SK-N-SH (cell line): ENCODE measurements around the gene SCAPER. TPM values are rescaled to one million over a fixed set of nuclear protein-coding genes. Genes with fewer than 3 reads are reported as not detected.
A peak's percentile ranks its signal among the peaks of the same experiment; 100 is the strongest.

Experiments used
- CTCF ChIA-PET: fragments of 300-600, 350-600 bp; formaldehyde crosslinking; extraction: SDS; loops from one replicate; lab custom pipeline; 2021; lab: Yijun Ruan, JAX
- POLR2A ChIA-PET: fragments of 350-600 bp; sonication (Branson Sonifier 250); formaldehyde crosslinking; extraction: SDS; loops from one replicate; lab custom pipeline; 2020; ENCODE audit warnings: antibody characterized with exemption, inconsistent platforms; lab: Yijun Ruan, JAX
- DNase-seq: peaks from one replicate; pipeline ENCODE4 v3.0.0; 2012
- H2AFZ ChIP-seq: fragments of 200-600 bp; sonication (generic); 2 replicates; pipeline ENCODE4 v1.8.1; 2016; ENCODE audit warnings: antibody characterized with exemption, mild to moderate bottlenecking, low read depth
- H3F3A ChIP-seq: fragments of 200-600 bp; sonication (generic); replicated peaks from 2 replicates; pipeline ENCODE3; 2016; ENCODE audit warnings: antibody characterized with exemption, mild to moderate bottlenecking; ENCODE audit not compliant: insufficient read depth
- H3K27ac ChIP-seq, 2 experiments: fragments of 200-500 bp in 1 of 2; fragments of 200-600 bp in 1 of 2; sonication (Bioruptor generic) in 1 of 2; sonication (generic), shearing (Covaris generic) in 1 of 2; 2 replicates each; pipeline versions ENCODE4 v1.5.1 to v1.6.1; 2014 to 2016; ENCODE audit warnings: low read depth in 2 of 2, inconsistent platforms in 1 of 2, low read length in 1 of 2, mild to moderate bottlenecking in 1 of 2, mixed read lengths in 1 of 2
- H3K27me3 ChIP-seq: fragments of 200-600 bp; sonication (generic), shearing (Covaris generic); 2 replicates; pipeline ENCODE4 v1.6.1; 2016; ENCODE audit warnings: mixed run types; ENCODE audit not compliant: insufficient read depth
- H3K36me3 ChIP-seq, 2 experiments: fragments of 200-500 bp in 1 of 2; fragments of 200-600 bp in 1 of 2; sonication (Bioruptor generic) in 1 of 2; sonication (generic) in 1 of 2; replicated peaks in 1 of 2; 2 replicates each; pipeline versions ENCODE3 to v1.5.1; 2014 to 2016; ENCODE audit warnings: low read length in 1 of 2, mild to moderate bottlenecking in 1 of 2; ENCODE audit not compliant: insufficient read depth in 2 of 2, control insufficient read depth in 1 of 2
- H3K4me1 ChIP-seq, 2 experiments: fragments of 200-500 bp in 1 of 2; fragments of 200-600 bp in 1 of 2; sonication (Bioruptor generic) in 1 of 2; sonication (generic), shearing (Covaris generic) in 1 of 2; 2 replicates each; pipeline versions ENCODE4 v1.5.1 to v1.6.1; 2014 to 2016; ENCODE audit warnings: low read depth in 1 of 2, low read length in 1 of 2, mixed run types in 1 of 2; ENCODE audit not compliant: insufficient read depth in 2 of 2, control insufficient read depth in 1 of 2
- H3K4me2 ChIP-seq: fragments of 200-600 bp; sonication (generic), shearing (Covaris generic); 2 replicates; pipeline ENCODE4 v1.6.1; 2017; ENCODE audit warnings: mixed run types
- H3K4me3 ChIP-seq, 2 experiments: fragments of 200-500 bp in 1 of 2; fragments of 200-600 bp in 1 of 2; sonication (Bioruptor generic) in 1 of 2; sonication (generic), shearing (Covaris generic) in 1 of 2; 2 replicates each; pipeline versions ENCODE4 v1.5.1 to v1.8.1; 2014 to 2016; ENCODE audit warnings: low read depth in 2 of 2, inconsistent platforms in 1 of 2, low read length in 1 of 2, mild to moderate bottlenecking in 1 of 2, mixed read lengths in 1 of 2, moderate library complexity in 1 of 2
- H3K79me2 ChIP-seq: fragments of 200-600 bp; sonication (generic); 2 replicates; pipeline ENCODE4 v1.8.1; 2017; ENCODE audit warnings: mild to moderate bottlenecking; ENCODE audit not compliant: insufficient read depth
- H3K9ac ChIP-seq: fragments of 200-600 bp; sonication (generic); 2 replicates; pipeline ENCODE4 v1.6.1; 2017; ENCODE audit warnings: mixed run types
- H3K9me2 ChIP-seq: fragments of 200-600 bp; sonication (generic); 2 replicates; pipeline ENCODE4 v1.6.1; 2017; ENCODE audit warnings: mixed run types
- H3K9me3 ChIP-seq: fragments of 200-600 bp; sonication (generic); 2 replicates; pipeline ENCODE4 v1.6.1; 2017; ENCODE audit warnings: mixed run types, mild to moderate bottlenecking, moderate library complexity
- H4K20me1 ChIP-seq: fragments of 200-600 bp; sonication (generic); 2 replicates; pipeline ENCODE4 v1.6.1; 2017; ENCODE audit warnings: mild to moderate bottlenecking, mixed run types; ENCODE audit not compliant: insufficient read depth
- CHD2 ChIP-seq: fragments of 150-350 bp; IDR thresholded peaks from 2 replicates; pipeline ENCODE4 v1.6.1; 2018; ENCODE audit warnings: low read length; ENCODE audit not compliant: partially characterized antibody
- CTCF ChIP-seq: fragments of 200-600 bp; sonication (generic); IDR thresholded peaks from 2 replicates; pipeline ENCODE4 v1.6.1; 2017; ENCODE audit warnings: antibody characterized with exemption, mild to moderate bottlenecking, moderate library complexity
- ELF1 ChIP-seq: IDR thresholded peaks from 2 replicates; pipeline ENCODE4 v1.4.0; 2012
- EP300 ChIP-seq, 2 experiments: IDR thresholded peaks; 2 replicates each; pipeline versions ENCODE4 v1.4.0 to v1.6.1; 2012; ENCODE audit warnings: borderline replicate concordance in 1 of 2, low read depth in 1 of 2, low read length in 1 of 2
- FOXJ3 ChIP-seq: sonication (generic); formaldehyde crosslinking; IDR thresholded peaks from 2 replicates; pipeline ENCODE4 v1.5.1; 2020; ENCODE audit warnings: mild to moderate bottlenecking, missing genetic modification reagents
- GABPA ChIP-seq: IDR thresholded peaks from 2 replicates; pipeline ENCODE4 v1.4.0; 2012; ENCODE audit warnings: low read depth, mild to moderate bottlenecking
- MEF2A ChIP-seq: IDR thresholded peaks from 2 replicates; pipeline ENCODE4 v1.4.0; 2012; ENCODE audit warnings: low read depth, borderline replicate concordance
- MXI1 ChIP-seq: IDR thresholded peaks from 2 replicates; pipeline ENCODE4 v1.6.1; 2012; ENCODE audit warnings: mild to moderate bottlenecking, low read depth, low read length, improper control_type of control experiment
- NFIC ChIP-seq: IDR thresholded peaks from 2 replicates; pipeline ENCODE4 v1.4.0; 2012; ENCODE audit warnings: borderline replicate concordance
- NRF1 ChIP-seq: IDR thresholded peaks from 2 replicates; pipeline ENCODE4 v1.6.1; 2012; ENCODE audit warnings: low read depth, mild to moderate bottlenecking, low read length
- POLR2AphosphoS5 ChIP-seq: IDR thresholded peaks from 2 replicates; pipeline ENCODE4 v1.6.1; 2012; ENCODE audit warnings: low read depth, low read length
- RAD21 ChIP-seq: IDR thresholded peaks from 2 replicates; pipeline ENCODE4 v1.6.1; 2012; ENCODE audit warnings: mild to moderate bottlenecking, low read length
- RFX5 ChIP-seq: IDR thresholded peaks from 2 replicates; pipeline ENCODE4 v1.6.1; 2012; ENCODE audit warnings: mild to moderate bottlenecking, improper control_type of control experiment, low read length
- RXRA ChIP-seq: IDR thresholded peaks from 2 replicates; pipeline ENCODE4 v1.4.0; 2012; ENCODE audit warnings: low read depth, mild to moderate bottlenecking, borderline replicate concordance
- SMC3 ChIP-seq: IDR thresholded peaks from 2 replicates; pipeline ENCODE4 v1.6.1; 2012; ENCODE audit warnings: low read depth, low read length, improper control_type of control experiment
- TEAD4 ChIP-seq: IDR thresholded peaks from 2 replicates; pipeline ENCODE4 v1.4.0; 2012; ENCODE audit warnings: mild to moderate bottlenecking, borderline replicate concordance; ENCODE audit not compliant: insufficient read depth
- USF2 ChIP-seq: fragments of 150-350 bp; IDR thresholded peaks from 2 replicates; pipeline ENCODE4 v1.6.1; 2017; ENCODE audit warnings: antibody characterized with exemption, low read length, low read depth, borderline replicate concordance
- YY1 ChIP-seq: IDR thresholded peaks from 2 replicates; pipeline ENCODE4 v1.4.0; 2012; ENCODE audit warnings: low read depth, mild to moderate bottlenecking
- WGBS: methylation state at CpG from one replicate; pipeline ENCODE4 v1.1.6; 2017; ENCODE audit warnings: low lambda C conversion rate; 5-methylcytosine and 5-hydroxymethylcytosine counted together
- polyA plus RNA-seq, 3 experiments: library from polyadenylated mRNA; depleted of rRNA; stranded (reverse); fragments of >200 nt; gene quantifications; 2 replicates each; pipeline ENCODE4 v1.2.3, GENCODE V29; 2012

The SCAPER gene
- polyA plus RNA-seq, 1 of the 3 experiments (the other 2 are of a cell fraction) = 1.8 TPM

- H3K4me1 ChIP-seq = no peaks in the 10 kb centered on the region; a peak in 2 of 4 replicates
- H3K27ac ChIP-seq = no peak overlapping the region
- no peak overlapping the region for H3K9ac ChIP-seq
- no peak overlapping the region for H2AFZ ChIP-seq
- peak; percentile 29 for DNase-seq
- H3K4me3 ChIP-seq = no peak overlapping the region
- H3K36me3 ChIP-seq = peaks cover 0 to 8% of the 10 kb centered on the region in 2 experiments
- CTCF ChIA-PET = interaction anchor here (0.6 to 4.6 kb wide), 20 partner anchors 9 to 727 kb away, joined by 3 to 23 read pairs (median 4); no protein-coding TSS in a partner anchor
- TF ChIP-seq CTCF (peak; percentile 76), SMC3 (peak; percentile 54), GABPA (no peak), RXRA (no peak), CHD2 (no peak), EP300 (IDR thresholded peaks at IDR 0.05; ENCODE audit: borderline replicate concordance in 1 of 2, low read depth in 1 of 2, low read length in 1 of 2) (no peak), MXI1 (no peak), MEF2A (no peak), RAD21 (peak; percentile 82)
- TF ChIP-seq, all 33 proteins: peak for 3
- H3K79me2 ChIP-seq = no peaks in the 10 kb centered on the region
- POLR2A ChIA-PET = no interaction called here
- H3K4me2 ChIP-seq = no peak overlapping the region
- H3K27me3 ChIP-seq = no peaks in the 10 kb centered on the region
- no peaks in the 10 kb centered on the region for H4K20me1 ChIP-seq
- no peaks in the 10 kb centered on the region for H3K9me3 ChIP-seq
- H3F3A ChIP-seq = no peaks in the 10 kb centered on the region
- no peaks in the 10 kb centered on the region for H3K9me2 ChIP-seq
Measured at GRCh38 chr15:76866716-76867321, 38.3 kb downstream of the SCAPER start.

GRCh38 chr15:76866008-76866407 is 39.1 kb downstream of the SCAPER start:
- H3K4me3 ChIP-seq = no peak overlapping the region
- peaks cover 0 to 8% of the 10 kb centered on the region in 2 experiments for H3K36me3 ChIP-seq
- H4K20me1 ChIP-seq = no peaks in the 10 kb centered on the region
- H3K4me1 ChIP-seq = no peaks in the 10 kb centered on the region; a peak in 2 of 4 replicates
- no peak overlapping the region for H2AFZ ChIP-seq
- 94% methylated on average over 2 of the region's 2 CpGs for WGBS
- H3K79me2 ChIP-seq = no peaks in the 10 kb centered on the region
- no peak for TF ChIP-seq NFIC
- no peak for TF ChIP-seq YY1
- no peak for TF ChIP-seq USF2
- TF ChIP-seq RFX5 = no peak
- TF ChIP-seq TEAD4 = no peak
- TF ChIP-seq RAD21 = no peak
- TF ChIP-seq FOXJ3 (CRISPR knock-in tag) = no peak
- no peak for TF ChIP-seq NRF1
- no peak for TF ChIP-seq MXI1
- no peak for TF ChIP-seq ELF1
- TF ChIP-seq POLR2AphosphoS5 = no peak
- TF ChIP-seq RXRA = no peak
- DNase-seq = no peak
- no peaks in the 10 kb centered on the region for H3K9me2 ChIP-seq
- POLR2A ChIA-PET = no interaction called here
- H3K9ac ChIP-seq = no peak overlapping the region
- no peak overlapping the region for H3K4me2 ChIP-seq
- H3K27ac ChIP-seq = no peak overlapping the region
- no peaks in the 10 kb centered on the region for H3K9me3 ChIP-seq
- no peaks in the 10 kb centered on the region for H3K27me3 ChIP-seq
- CTCF ChIA-PET = interaction anchor here (0.7 to 4.6 kb wide), 7 partner anchors 20 to 726 kb away, joined by 3 to 23 read pairs (median 4); no protein-coding TSS in a partner anchor
- H3F3A ChIP-seq = no peaks in the 10 kb centered on the region
